Retinal pigment epithelial cell (primary cell): ENCODE measurements around the gene ABCG4.

Experiments
- DNase-seq: peaks from one replicate; pipeline ENCODE4 v3.0.0-alpha.2; 2010; ENCODE audit warnings: low read depth
- H3K4me3 ChIP-seq: 2 replicates; pipeline ENCODE4 v1.5.1; 2011; ENCODE audit warnings: mild to moderate bottlenecking, low read length, control low read depth, moderate library complexity
- TF ChIP-seq, protein P1 (sequence below): conservative IDR thresholded peaks from 2 replicates; pipeline ENCODE4 v1.5.1; 2011; ENCODE audit warnings: low read depth, low read length, control low read depth, inconsistent platforms

The ABCG4 gene

DNA sequence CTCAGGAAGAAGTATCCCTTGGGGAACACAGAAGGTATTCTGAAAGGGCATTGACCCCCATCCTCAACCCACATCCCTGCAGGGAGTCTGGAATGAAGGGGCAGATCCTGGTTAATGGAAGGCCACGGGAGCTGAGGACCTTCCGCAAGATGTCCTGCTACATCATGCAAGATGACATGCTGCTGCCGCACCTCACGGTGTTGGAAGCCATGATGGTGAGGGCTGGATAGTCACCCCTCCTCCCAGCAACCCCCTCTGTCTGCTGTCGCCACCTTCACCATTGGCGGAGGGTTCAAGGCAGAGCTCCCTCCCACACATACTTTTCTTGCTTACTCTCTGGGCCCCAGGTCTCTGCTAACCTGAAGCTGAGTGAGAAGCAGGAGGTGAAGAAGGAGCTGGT, 5.3 kb downstream of the ABCG4 start:
- no peak overlapping the region for H3K4me3 ChIP-seq
- TF ChIP-seq, protein P1, sequence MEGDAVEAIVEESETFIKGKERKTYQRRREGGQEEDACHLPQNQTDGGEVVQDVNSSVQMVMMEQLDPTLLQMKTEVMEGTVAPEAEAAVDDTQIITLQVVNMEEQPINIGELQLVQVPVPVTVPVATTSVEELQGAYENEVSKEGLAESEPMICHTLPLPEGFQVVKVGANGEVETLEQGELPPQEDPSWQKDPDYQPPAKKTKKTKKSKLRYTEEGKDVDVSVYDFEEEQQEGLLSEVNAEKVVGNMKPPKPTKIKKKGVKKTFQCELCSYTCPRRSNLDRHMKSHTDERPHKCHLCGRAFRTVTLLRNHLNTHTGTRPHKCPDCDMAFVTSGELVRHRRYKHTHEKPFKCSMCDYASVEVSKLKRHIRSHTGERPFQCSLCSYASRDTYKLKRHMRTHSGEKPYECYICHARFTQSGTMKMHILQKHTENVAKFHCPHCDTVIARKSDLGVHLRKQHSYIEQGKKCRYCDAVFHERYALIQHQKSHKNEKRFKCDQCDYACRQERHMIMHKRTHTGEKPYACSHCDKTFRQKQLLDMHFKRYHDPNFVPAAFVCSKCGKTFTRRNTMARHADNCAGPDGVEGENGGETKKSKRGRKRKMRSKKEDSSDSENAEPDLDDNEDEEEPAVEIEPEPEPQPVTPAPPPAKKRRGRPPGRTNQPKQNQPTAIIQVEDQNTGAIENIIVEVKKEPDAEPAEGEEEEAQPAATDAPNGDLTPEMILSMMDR = no peak
- DNase-seq = no peak

DNA sequence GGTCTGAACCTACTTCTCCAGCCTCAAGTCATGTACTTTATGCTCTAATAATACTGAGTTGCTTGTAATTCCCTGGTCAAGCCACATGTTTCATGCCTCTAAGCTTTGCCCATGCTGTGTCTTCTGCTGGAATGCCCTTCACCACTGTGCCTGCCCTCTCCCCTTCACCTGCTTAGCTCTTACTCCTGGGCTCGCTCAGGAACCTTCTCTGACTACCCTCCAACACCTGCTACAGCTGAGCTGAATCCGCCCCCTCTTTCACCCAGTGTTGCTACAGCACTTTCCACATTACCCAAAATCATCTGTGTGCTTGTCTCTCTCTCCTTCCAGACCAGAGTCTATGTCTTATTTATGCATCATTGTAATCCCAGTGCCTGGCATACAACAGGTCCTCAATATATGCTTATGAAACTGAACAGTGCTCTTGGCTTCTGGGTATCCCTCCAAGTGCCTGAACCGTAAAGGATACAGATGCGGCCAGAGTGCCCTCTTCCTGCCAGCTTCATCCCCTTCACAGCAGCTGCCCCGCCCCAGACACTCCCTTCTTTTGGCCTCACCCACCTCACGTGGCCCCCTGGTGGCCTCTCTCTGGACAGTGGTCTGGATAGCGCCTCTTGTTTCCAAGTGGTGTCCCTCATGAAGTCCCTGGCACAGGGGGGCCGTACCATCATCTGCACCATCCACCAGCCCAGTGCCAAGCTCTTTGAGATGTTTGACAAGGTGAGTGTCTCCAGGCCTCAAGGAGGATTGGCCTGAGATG, 7.1 kb downstream of the ABCG4 start:
- H3K4me3 ChIP-seq = no peak overlapping the region
- TF ChIP-seq, protein P1 = peak; percentile 32
- DNase-seq = no peak

DNA sequence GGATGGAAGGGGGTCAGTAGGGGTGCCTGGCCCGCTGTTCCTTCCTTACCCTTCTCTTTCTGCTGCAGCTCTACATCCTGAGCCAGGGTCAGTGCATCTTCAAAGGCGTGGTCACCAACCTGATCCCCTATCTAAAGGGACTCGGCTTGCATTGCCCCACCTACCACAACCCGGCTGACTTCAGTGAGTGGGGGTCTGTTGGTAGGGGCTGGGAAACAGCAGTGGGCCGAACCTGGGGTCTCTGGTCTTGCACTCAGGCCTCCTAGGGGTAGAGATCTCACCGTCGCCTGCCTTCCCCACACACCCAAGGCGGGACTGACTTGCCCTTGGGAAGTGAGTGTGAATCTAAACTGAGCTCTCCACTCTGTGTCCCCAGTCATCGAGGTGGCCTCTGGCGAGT, 7.6 kb downstream of the ABCG4 start:
- DNase-seq = no peak
- TF ChIP-seq, protein P1 = no peak
- no peak overlapping the region for H3K4me3 ChIP-seq

DNA sequence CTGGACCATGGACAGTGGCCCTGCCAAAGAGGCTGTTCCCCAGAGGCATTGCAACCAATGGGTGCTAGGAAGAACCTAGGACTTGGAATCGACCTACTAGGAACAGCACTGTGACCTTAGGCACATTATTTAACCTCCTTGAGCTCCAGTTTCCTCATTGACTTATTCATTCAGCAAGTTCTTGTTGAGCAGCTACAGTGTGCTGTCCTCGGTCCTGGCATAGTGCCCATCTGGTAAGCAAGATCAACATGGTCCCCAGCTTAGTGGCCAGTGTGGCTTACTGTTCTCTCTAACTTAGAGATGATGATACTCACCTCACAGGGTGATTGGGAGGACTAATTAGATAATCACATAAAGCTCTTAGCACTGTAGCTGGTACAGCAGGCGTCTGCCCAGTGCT, 8.2 kb downstream of the ABCG4 start:
- TF ChIP-seq, protein P1 = no peak
- no peak for DNase-seq
- H3K4me3 ChIP-seq = no peak overlapping the region

DNA sequence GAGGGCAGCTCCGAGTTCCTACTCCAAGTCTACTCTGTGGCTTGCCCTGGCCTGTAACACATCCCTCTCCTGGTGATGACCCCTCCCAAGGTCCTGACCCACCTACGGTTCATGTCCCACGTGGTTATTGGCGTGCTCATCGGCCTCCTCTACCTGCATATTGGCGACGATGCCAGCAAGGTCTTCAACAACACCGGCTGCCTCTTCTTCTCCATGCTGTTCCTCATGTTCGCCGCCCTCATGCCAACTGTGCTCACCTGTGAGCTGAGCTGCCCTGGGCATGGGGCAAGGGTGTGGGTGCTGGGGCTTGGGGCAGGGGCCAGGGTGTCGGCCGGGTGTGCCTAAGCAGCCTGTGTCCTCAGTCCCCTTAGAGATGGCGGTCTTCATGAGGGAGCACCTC, 9.6 kb downstream of the ABCG4 start:
- DNase-seq = no peak
- TF ChIP-seq, protein P1 = no peak
- no peak overlapping the region for H3K4me3 ChIP-seq

DNA sequence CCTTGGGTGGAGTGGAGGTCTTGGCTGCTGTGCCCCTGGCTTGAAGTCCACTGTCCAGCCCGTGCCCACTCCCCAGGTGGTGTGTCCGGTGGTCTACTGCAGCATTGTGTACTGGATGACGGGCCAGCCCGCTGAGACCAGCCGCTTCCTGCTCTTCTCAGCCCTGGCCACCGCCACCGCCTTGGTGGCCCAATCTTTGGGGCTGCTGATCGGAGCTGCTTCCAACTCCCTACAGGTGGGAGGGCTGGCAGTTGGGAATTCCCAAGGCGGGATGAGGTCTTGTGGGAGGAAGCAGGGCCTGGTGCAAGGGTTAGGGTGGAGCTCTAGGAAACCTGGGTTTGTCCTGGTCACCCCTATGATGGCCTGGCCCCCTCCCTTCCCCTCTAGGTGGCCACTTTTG, 11.3 kb downstream of the ABCG4 start:
- TF ChIP-seq, protein P1 = no peak
- no peak overlapping the region for H3K4me3 ChIP-seq
- DNase-seq = no peak

DNA sequence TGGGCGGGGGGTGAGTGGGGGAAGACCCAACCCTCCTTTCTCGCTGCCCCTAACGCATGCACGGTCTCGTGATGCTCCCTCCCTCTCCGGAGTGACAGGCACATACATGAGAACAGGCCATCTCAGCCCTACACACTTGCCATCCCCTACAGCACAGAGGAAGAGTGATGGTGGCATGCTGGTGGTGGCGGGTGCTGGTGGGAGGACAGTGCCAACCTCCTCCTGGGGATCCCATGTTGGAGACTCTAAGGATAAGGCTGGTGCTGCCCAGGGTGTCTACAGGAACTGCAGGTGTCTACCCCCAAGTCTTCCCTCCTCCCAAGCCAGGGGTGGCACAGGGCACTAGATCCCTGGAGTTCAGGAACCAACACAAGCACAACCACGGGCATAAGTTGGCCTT, 13.0 kb downstream of the ABCG4 start:
- no peak overlapping the region for H3K4me3 ChIP-seq
- no peak for DNase-seq
- TF ChIP-seq, protein P1 = no peak
